Fibroblast of villous mesenchyme (primary cell): Measurements from ENCODE around the gene PLIN5. TPM values are rescaled to one million over a fixed set of nuclear protein-coding genes. Genes with fewer than 3 reads are reported as not detected.

Source experiments
- DNase-seq: peaks from one replicate; pipeline ENCODE4 v3.0.0-alpha.2; 2010; ENCODE audit warnings: low read depth
- H3K4me3 ChIP-seq: 2 replicates; pipeline ENCODE4 v1.5.1; 2011; ENCODE audit warnings: low read depth, mild to moderate bottlenecking, low read length
- CTCF ChIP-seq: IDR thresholded peaks from 2 replicates; pipeline ENCODE4 v1.5.1; 2012; ENCODE audit warnings: low read depth, mild to moderate bottlenecking, low read length; ENCODE audit not compliant: insufficient read depth
- total RNA-seq: library from RNA; depleted of rRNA; stranded (reverse); fragments of >200 nt; gene quantifications from 2 replicates; pipeline ENCODE4 v1.2.3, GENCODE V29; 2012

The PLIN5 gene
- total RNA-seq, 1 donor = not detected

DNA sequence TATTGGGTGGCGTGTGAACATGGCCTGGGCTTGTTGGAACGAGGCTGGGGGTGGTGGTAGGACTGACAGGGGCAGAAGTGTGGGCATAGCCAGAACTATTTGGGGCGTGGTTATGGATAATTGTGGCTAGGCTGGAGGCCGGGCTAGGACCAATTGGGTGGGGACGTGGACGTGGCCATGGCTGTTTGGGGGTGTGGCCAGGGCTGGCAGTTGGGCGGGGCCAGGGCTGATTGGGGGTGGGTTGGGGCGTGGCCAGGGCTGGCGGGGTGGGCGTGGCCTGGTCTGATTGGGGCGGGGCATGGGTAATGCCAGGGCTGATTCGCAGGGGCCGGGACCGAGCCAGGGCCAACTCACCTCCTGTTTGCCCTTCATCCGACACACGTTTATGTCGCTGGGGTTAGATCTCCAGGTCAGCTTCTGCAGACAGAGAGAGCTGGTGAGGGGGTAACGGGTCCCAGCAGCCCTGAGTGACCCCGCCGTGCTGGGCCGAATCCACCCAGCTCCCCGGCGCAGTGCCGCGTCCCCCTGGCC, 21.6 kb upstream of the PLIN5 start:
- H3K4me3 ChIP-seq = no peak overlapping the region
- peak; percentile 49 for DNase-seq
- no peak for TF ChIP-seq CTCF

DNA sequence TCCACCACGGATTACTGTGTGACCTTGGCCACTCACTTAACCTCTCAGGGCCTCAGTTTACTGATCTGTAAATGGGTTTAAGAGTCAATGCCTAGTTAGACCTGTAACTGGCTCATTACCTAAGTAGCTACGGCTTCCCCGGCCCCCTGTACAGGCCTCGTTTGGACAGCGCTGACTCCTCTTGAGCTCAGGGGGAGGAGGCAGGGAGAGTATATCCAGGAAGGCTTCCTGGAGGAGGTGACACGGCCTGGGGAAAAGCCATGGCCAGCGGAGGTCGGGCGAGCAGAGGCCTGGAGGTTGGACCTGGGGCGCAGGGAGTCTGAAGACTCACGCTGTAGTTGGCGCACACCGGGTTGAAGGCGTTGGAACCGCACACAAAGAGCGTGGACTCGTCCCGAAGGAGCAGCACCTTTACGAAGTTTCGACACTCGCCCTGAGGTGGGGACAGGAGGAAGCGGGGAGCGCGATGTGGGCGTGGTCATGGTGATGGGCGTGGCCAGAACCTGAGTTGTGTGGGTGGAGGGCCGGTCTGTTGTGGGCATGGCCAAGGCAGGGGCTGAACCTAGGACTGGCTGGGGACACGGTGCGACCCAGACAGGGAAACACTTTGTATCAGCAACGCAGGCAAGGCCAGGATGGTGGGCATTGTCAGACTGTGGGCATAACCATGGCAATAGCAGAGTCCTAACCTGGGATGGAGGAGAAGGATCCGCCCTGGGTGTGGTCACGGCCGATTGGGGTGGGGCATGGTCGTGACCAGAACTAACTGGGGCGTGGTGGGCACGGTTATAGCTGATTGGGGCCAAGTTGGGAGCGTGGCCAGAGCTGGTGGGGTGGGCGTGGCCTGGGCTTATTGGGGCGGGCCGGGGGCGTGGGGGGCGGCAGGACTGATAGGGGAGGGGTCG, 20.9 kb upstream of the PLIN5 start:
- no peak for DNase-seq
- TF ChIP-seq CTCF = no peak

GRCh38 chr19:4554717-4555116, 19.7 kb upstream of the PLIN5 start:
- H3K4me3 ChIP-seq = no peak overlapping the region
- no peak for TF ChIP-seq CTCF
- no peak for DNase-seq

More for the DNA sequence above, 20.9 kb upstream of the PLIN5 start:
- H3K4me3 ChIP-seq = no peak overlapping the region

DNA sequence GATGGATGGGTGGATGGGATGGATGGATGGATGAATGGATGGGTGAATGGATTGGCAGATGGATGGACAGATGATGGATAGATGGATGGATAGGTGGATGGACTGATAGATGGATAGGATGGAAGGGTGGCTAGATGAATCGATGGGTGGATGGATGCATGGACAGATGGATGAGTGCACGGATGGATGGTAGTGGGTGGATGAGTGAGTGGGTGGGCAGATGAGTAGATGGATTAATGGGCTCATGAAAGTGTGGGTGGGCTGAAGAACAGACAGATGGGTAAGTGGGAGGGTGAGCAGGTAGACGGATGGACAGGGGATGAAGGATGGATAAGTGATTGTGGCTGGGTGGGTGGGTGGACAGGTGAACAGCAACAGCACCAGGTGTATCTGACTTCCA, 18.8 kb upstream of the PLIN5 start:
- H3K4me3 ChIP-seq = no peak overlapping the region
- TF ChIP-seq CTCF = no peak
- no peak for DNase-seq

DNA sequence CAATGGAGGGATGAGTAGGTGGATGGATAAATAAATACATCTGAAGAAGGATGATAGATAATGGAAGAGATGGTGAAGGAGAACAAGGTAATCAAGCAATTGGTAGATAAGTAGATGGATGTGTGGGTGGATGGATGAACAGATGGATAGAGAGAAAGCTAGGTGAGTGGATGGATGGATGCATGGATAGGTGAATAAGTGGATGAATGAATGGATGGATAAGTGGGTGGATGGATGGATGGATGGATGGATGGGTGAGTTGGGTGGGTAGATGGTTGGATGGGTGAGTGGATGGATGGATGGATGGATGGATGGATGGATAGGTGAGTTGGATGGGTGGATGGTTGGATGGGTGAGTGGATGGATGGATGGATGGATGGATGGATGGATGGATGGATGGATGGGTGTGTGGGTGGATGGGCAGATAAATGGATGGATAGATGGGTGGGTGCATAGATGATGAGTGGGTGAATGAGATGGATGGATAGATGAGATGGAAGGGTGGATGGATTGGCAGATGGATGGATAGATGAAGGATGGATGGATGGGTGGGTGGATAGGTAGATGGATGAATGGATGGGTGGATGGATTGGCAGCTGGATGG, 18.2 kb upstream of the PLIN5 start:
- TF ChIP-seq CTCF = no peak
- H3K4me3 ChIP-seq = no peak overlapping the region
- no peak for DNase-seq

DNA sequence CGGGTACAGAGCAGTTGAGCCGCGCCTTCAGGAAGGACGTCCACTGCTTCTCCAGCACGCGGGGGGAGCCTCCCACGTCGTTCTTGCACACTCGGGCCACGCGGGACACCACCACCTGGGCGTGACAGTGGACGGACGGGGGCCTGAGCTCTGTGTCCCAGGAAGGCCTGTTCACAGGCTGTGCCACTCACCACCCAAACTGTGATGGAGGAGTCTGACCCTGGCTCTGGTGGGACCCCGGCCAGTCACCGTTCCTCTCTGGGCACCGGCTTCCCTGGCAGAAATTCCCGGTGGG, 17.4 kb upstream of the PLIN5 start:
- no peak for TF ChIP-seq CTCF
- no peak for DNase-seq
- no peak overlapping the region for H3K4me3 ChIP-seq
